Ishikawa (cell line): Measurements from ENCODE around the gene TMEM80.

Experiments used
- EP300 ChIP-seq: IDR thresholded peaks from 2 replicates; pipeline ENCODE4 v1.6.1; 2012; ENCODE audit warnings: borderline replicate concordance
- MAX ChIP-seq: IDR thresholded peaks from 2 replicates; pipeline ENCODE4 v1.6.1; 2012
- NFIC ChIP-seq: IDR thresholded peaks from 2 replicates; pipeline ENCODE4 v1.6.1; 2012
- RAD21 ChIP-seq: IDR thresholded peaks from 2 replicates; pipeline ENCODE4 v1.6.1; 2012; ENCODE audit warnings: low read depth
- REST ChIP-seq: IDR thresholded peaks from 2 replicates; pipeline ENCODE4 v1.6.1; 2012; ENCODE audit warnings: low read depth, mild to moderate bottlenecking
- TEAD4 ChIP-seq: IDR thresholded peaks from 2 replicates; pipeline ENCODE4 v1.6.1; 2012
- YY1 ChIP-seq: IDR thresholded peaks from 2 replicates; pipeline ENCODE4 v1.6.1; 2012; ENCODE audit warnings: low read depth

- TF ChIP-seq TEAD4: no peak
- TF ChIP-seq RAD21: no peak
- no peak for TF ChIP-seq EP300
- no peak for TF ChIP-seq REST
- TF ChIP-seq MAX: no peak
- TF ChIP-seq NFIC: no peak
- TF ChIP-seq YY1: no peak
These were observed 2.2 kb upstream of the TMEM80 start for GRCh38 chr11:693415-693831.
